T-cell (primary cell): Measurements from ENCODE around the gene MPZL1. TPM values are rescaled to one million over a fixed set of nuclear protein-coding genes. Genes with fewer than 3 reads are reported as not detected.
A peak's percentile ranks its signal among the peaks of the same experiment; 100 is the strongest.

Source experiments
- ATAC-seq, 4 experiments: fragments of 200-7000 bp in 3 of 4; fragments of 150-1000 bp in 1 of 4; cut with Tn5 transposase; replicated peaks in 1 of 4; 1 replicate in 3 of 4; 2 replicates in 1 of 4; pipeline ENCODE4 v1.10.0; 2021; ENCODE audit warnings: moderate library complexity in 3 of 4, mild to moderate bottlenecking in 2 of 4, moderate number of reproducible peaks in 1 of 4
- CTCF ChIA-PET, 2 donors: fragments of 300-600 bp; sonication (Branson Sonifier 250); formaldehyde crosslinking; loops; one replicate each; lab custom pipeline; 2022; ENCODE audit warnings: antibody characterized with exemption in 2 of 2; lab: Charles Lee
- POLR2A ChIA-PET, 2 donors: fragments of 300-600 bp; sonication (Branson Sonifier 250); formaldehyde crosslinking; loops; one replicate each; lab custom pipeline; 2022; ENCODE audit warnings: antibody characterized with exemption in 2 of 2; lab: Charles Lee
- DNase-seq, 35 experiments: peaks; one replicate each; pipeline versions ENCODE4 v3.0.0 to v3.0.0-alpha.2; 2013 to 2023
- H3K27ac ChIP-seq: one replicate; pipeline ENCODE4 v1.5.1; 2013; ENCODE audit warnings: low read length
- H3K27me3 ChIP-seq, 2 experiments: replicated peaks in 1 of 2; 1 replicate in 1 of 2; 2 replicates in 1 of 2; pipeline versions ENCODE4 v1.6.1 to v1.7.0; 2013; ENCODE audit warnings: low read length in 1 of 2, mixed read lengths in 1 of 2; ENCODE audit not compliant: control insufficient read depth in 2 of 2, insufficient read depth in 2 of 2; ENCODE audit errors: extremely low read depth in 1 of 2
- H3K36me3 ChIP-seq, 2 donors: 1 replicate in 1 of 2; 2 replicates in 1 of 2; pipeline versions ENCODE4 v1.6.1 to v1.7.0; 2013; ENCODE audit warnings: low read length in 1 of 2; ENCODE audit not compliant: control insufficient read depth in 2 of 2, insufficient read depth in 1 of 2; ENCODE audit errors: extremely low read depth in 1 of 2
- H3K4me1 ChIP-seq, 2 experiments: 1 replicate in 1 of 2; 2 replicates in 1 of 2; pipeline versions ENCODE4 v1.6.1 to v1.7.0; 2013; ENCODE audit warnings: low read length in 2 of 2, mixed read lengths in 1 of 2; ENCODE audit not compliant: insufficient read depth in 2 of 2, control insufficient read depth in 1 of 2; ENCODE audit errors: extremely low read depth in 1 of 2
- H3K4me3 ChIP-seq, 2 donors: 1 replicate in 1 of 2; 2 replicates in 1 of 2; pipeline versions ENCODE4 v1.5.1 to v1.7.0; 2013; ENCODE audit warnings: mild to moderate bottlenecking in 2 of 2, low read length in 1 of 2, moderate library complexity in 1 of 2; ENCODE audit not compliant: control insufficient read depth in 1 of 2; ENCODE audit errors: extremely low read depth in 1 of 2
- H3K9me3 ChIP-seq: 2 replicates; pipeline ENCODE4 v1.7.0; 2013
- H3K27ac Mint-ChIP-seq, 2 donors: one replicate each; pipeline ENCODE4 v1.8.0; 2020 to 2021; ENCODE audit warnings: mild to moderate bottlenecking in 2 of 2, mixed read lengths in 2 of 2
- H3K27me3 Mint-ChIP-seq, 2 donors: one replicate each; pipeline ENCODE4 v1.8.0; 2021 to 2022; ENCODE audit warnings: mixed read lengths in 2 of 2
- H3K36me3 Mint-ChIP-seq: one replicate; pipeline ENCODE4 v1.8.0; 2021; ENCODE audit warnings: mixed read lengths
- H3K4me1 Mint-ChIP-seq, 3 donors: one replicate each; pipeline ENCODE4 v1.8.0; 2020 to 2022; ENCODE audit warnings: mixed read lengths in 3 of 3, mild to moderate bottlenecking in 1 of 3
- H3K4me3 Mint-ChIP-seq, 3 donors: one replicate each; pipeline ENCODE4 v1.8.0; 2020 to 2022; ENCODE audit warnings: mild to moderate bottlenecking in 3 of 3, mixed read lengths in 3 of 3, moderate library complexity in 3 of 3
- H3K9me3 Mint-ChIP-seq, 3 donors: one replicate each; pipeline ENCODE4 v1.8.0; 2020 to 2022; ENCODE audit warnings: mixed read lengths in 3 of 3
- WGBS: methylation state at CpG from one replicate; pipeline ENCODE4 v1.1.5; 2013; ENCODE audit warnings: missing lambda C conversion rate; ENCODE audit not compliant: insufficient coverage; 5-methylcytosine and 5-hydroxymethylcytosine counted together
- total RNA-seq, 35 experiments: library from RNA in 6 of 35; stranded (reverse) in 6 of 35; fragments of 120-200 nt in 1 of 35; gene quantifications; one replicate each; pipeline versions ENCODE4 v1.2.1 to v1.2.4 and lab custom pipeline; 2013 to 2026

MPZL1 gene
- total RNA-seq, 5 donors from 2014 or later (not counting 1 experiment from before 2014, with no cell fraction given) = 5.1 to 9.9 (median 8.5) TPM

DNA sequence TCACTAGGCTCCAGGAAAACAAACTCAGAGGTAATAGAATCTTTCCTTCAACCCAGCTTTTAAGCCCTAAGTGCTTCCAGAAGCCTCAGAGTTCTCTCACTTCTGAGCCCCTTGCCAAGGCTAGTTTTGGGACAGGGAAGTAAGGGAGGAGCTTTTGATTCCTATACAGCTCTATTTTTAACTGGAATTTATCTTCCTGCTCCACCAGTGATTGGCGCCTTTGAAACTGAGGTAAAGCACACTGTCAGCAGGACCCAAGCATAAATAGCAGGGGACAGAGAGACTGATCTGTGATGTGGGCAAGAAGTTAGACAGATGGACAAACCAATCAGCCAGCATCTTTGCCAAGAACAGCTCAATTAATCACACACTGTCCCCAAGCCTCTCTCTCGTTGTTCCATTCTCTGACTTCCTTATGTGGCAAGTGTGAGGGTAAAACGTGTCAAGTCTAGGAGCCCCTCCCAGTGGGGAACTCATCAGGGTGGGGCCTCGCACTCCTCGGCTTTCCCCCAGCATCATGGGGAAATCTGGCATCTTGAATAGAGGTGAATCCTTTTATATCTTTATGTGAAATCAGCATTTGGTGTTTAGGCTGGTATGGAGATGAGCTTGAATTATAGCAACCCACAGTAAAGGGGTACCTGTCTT, 40.2 kb upstream of the MPZL1 start:
- H3K4me1 ChIP-seq = peaks cover 0 to 35% of the 10 kb centered on the region in 2 experiments
- H3K9me3 Mint-ChIP-seq = no peaks in the 10 kb centered on the region
- H3K4me3 ChIP-seq = no peak overlapping the region
- H3K4me1 Mint-ChIP-seq = peaks cover 12 to 17% (median 14%) of the 10 kb centered on the region in 3 donors
- no peak overlapping the region for H3K4me3 Mint-ChIP-seq
- H3K27ac ChIP-seq = peak overlapping the region; percentile 39
- peaks cover 8 to 89% of the 10 kb centered on the region in 2 donors for H3K36me3 ChIP-seq
- peaks cover 32% of the 10 kb centered on the region for H3K36me3 Mint-ChIP-seq
- no peaks in the 10 kb centered on the region for H3K27me3 Mint-ChIP-seq
- no CpG with 5 or more reads among the region's 5 CpGs for WGBS
- H3K27me3 ChIP-seq = no peaks in the 10 kb centered on the region
- H3K27ac Mint-ChIP-seq = peak overlapping the region; percentile 79 to 87
- DNase-seq = no peak
- ATAC-seq = no peak
- CTCF ChIA-PET = interaction anchor here (0.6 to 3.6 kb wide), 5 partner anchors 20 to 123 kb away, joined by 3 to 18 read pairs (median 5); no protein-coding TSS in a partner anchor
- POLR2A ChIA-PET = interaction anchor here in 1 of 2 donors (0.6 kb wide), 2 partner anchors 13 to 462 kb away, joined by 3 to 4 read pairs; no protein-coding TSS in a partner anchor
- no peaks in the 10 kb centered on the region for H3K9me3 ChIP-seq

DNA sequence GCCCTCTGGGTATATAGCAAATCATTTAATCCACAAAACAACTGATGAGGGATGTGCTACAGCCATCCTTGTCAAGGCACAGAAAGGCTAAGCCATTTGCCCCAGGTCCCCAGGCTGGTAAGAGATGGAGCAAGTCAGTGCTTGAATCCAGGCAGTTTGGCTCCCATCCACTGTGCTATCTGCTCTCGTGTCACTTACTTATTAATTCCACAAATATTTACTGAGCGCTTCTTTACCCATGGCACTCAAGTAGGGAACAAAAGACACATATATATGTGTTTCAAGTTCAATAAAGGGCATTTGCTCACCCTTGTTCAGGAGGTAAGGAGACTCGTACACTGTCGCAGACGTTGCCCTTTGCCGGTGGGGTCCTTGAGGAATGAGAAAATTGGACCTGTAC, 38.6 kb upstream of the MPZL1 start:
- H3K27me3 ChIP-seq = no peaks in the 10 kb centered on the region
- no peak for ATAC-seq
- H3K36me3 Mint-ChIP-seq = peaks cover 32% of the 10 kb centered on the region
- peak overlapping the region; percentile 5 for H3K27ac ChIP-seq
- no peaks in the 10 kb centered on the region for H3K9me3 Mint-ChIP-seq
- peaks cover 5 to 93% of the 10 kb centered on the region in 2 donors for H3K36me3 ChIP-seq
- DNase-seq = no peak
- H3K4me1 ChIP-seq = peaks cover 0 to 32% of the 10 kb centered on the region in 2 experiments
- H3K27ac Mint-ChIP-seq = peak overlapping the region; percentile 68 to 70
- H3K4me3 Mint-ChIP-seq = no peak overlapping the region
- POLR2A ChIA-PET = no interaction called here
- H3K4me3 ChIP-seq = no peak overlapping the region
- H3K9me3 ChIP-seq = no peaks in the 10 kb centered on the region
- WGBS = 100% methylated on average over 4 of the region's 6 CpGs
- peaks cover 19 to 30% (median 26%) of the 10 kb centered on the region in 3 donors for H3K4me1 Mint-ChIP-seq
- no peaks in the 10 kb centered on the region for H3K27me3 Mint-ChIP-seq
- CTCF ChIA-PET = no interaction called here

DNA sequence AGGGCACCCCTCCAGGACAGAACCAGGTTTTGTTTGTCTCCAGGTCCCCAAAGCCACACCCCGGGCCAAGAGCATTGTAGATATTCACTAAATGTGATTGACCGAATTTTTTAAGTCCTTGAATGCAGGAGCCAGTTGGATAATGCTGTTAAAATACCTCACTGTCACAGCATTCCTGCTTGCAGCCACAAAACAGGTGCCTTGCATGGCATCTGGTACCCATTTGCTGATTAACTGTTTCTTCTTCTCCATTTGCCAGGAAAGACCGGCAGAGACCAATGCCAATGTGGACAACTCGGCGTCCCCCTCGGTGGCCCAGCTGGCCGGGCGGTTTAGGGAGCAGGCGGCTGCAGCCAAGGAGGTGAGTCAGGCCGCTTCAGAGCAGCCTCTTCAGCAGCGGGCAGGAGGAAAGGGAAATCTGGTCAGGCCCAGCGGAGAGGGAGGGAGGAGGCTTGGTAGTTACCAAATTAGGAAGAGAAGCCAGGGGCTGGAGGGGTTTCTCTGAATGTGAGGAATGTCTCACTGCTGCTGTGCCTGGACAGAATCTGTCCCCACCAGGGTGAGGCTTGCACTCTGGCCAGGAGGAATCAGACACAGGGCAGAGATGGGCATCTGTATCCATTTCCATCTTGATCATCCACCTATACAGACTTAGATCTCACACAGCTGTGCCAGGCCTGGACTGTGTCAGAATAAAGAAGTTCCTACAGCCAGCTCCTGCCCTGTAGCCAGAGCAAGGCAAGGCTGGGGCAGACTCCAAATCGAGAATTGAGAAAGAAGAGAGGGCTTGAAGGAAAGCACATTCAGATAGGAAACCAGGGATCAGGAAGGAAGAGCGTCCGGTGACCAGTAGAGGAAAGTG, 37.9 kb upstream of the MPZL1 start:
- Mint-ChIP-seq H3K27me3 (no peaks in the 10 kb centered on the region), H3K36me3 (peaks cover 37% of the 10 kb centered on the region), H3K27ac (peak overlapping the region; percentile 13 to 70), H3K9me3 (no peaks in the 10 kb centered on the region), H3K4me1 (peaks cover 19 to 35% (median 26%) of the 10 kb centered on the region in 3 donors), H3K4me3 (no peak overlapping the region)
- Histone ChIP-seq H3K4me1 (peaks cover 0 to 28% of the 10 kb centered on the region in 2 experiments), H3K27ac (no peak overlapping the region), H3K27me3 (no peaks in the 10 kb centered on the region), H3K4me3 (no peak overlapping the region), H3K9me3 (no peaks in the 10 kb centered on the region), H3K36me3 (peaks cover 6 to 93% of the 10 kb centered on the region in 2 donors)
- CTCF ChIA-PET = interaction anchor here in 1 of 2 donors (1.2 kb wide), 1 partner anchor 83 kb away, joined by 4 read pairs; no protein-coding TSS in a partner anchor
- DNase-seq = no peak
- 94% methylated on average over 14 of the region's 15 CpGs for WGBS
- POLR2A ChIA-PET = no interaction called here
- ATAC-seq = no peak

DNA sequence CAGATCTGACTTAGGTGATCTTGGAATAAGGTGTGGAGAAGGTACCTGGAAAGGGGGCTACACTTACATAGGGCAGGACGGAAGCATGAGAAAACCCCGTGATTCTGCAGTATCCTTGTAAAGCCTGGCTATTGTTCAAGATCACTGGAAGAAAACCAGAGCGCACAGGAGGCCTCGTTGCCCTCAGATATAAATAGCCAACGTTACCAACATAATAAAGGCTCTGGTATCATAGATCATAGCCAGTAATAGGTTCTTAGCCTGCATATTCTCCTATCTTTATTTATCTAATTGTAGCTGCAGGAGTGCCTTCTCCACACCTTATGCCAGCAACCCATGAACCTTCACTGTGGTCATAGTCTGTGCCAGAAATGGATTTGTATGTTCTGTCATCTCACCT, 35.9 kb upstream of the MPZL1 start:
- Histone ChIP-seq H3K27me3 (no peaks in the 10 kb centered on the region), H3K27ac (peak overlapping the region; percentile 21), H3K4me3 (no peak overlapping the region), H3K4me1 (peaks cover 0 to 13% of the 10 kb centered on the region in 2 experiments), H3K9me3 (no peaks in the 10 kb centered on the region), H3K36me3 (peaks cover 10 to 89% of the 10 kb centered on the region in 2 donors)
- DNase-seq (no peak), ATAC-seq (no peak)
- WGBS = 78% methylated on average over 4 of the region's 5 CpGs
- Mint-ChIP-seq H3K4me1 (peaks cover 19 to 37% (median 26%) of the 10 kb centered on the region in 3 donors), H3K36me3 (peaks cover 50% of the 10 kb centered on the region), H3K27ac (peak overlapping the region; percentile 25 to 59), H3K9me3 (no peaks in the 10 kb centered on the region), H3K27me3 (no peaks in the 10 kb centered on the region), H3K4me3 (no peak overlapping the region)
- CTCF ChIA-PET = interaction anchor here in 1 of 2 donors (3.4 kb wide), 1 partner anchor 85 kb away, joined by 83 read pairs; no protein-coding TSS in a partner anchor
- POLR2A ChIA-PET = no interaction called here

DNA sequence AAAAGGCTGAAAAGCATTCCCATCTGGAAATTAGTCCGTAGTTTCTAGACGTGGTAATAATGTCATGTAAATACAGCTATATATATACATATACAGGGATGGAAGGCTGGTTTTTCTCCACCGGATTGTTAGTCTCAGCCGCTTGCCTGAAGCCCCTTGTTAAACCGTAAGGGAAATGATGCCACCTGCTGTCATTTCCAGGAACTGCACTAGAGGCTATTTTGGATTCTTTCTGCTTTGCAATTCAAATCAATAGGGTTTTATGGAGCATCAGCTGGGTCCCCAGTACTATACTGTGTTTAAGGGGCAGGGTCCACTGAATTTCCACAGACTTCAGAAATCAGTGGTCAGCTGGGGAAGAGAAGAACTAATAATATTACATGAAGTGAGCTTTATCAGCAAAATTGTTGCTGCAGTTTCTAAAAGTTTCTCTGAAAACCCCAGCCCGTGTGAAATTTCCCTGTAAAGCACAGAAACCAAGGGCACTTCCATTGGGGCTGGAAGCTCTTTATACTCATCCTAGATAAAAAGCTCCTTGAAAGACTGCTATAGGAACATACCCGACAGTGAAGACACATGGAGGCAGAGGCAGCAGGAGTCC, 33.8 kb upstream of the MPZL1 start:
- H3K9me3 Mint-ChIP-seq = no peaks in the 10 kb centered on the region
- CTCF ChIA-PET = interaction anchor here (0.5 to 3.4 kb wide), 30 partner anchors 11 to 625 kb away, joined by 3 to 83 read pairs (median 5); partner anchors contain the start of gene CREG1 (in 2 of the 2)
- Histone ChIP-seq H3K36me3 (peaks cover 16 to 92% of the 10 kb centered on the region in 2 donors), H3K4me1 (peaks cover 0 to 6% of the 10 kb centered on the region in 2 experiments), H3K9me3 (no peaks in the 10 kb centered on the region), H3K27me3 (no peaks in the 10 kb centered on the region), H3K4me3 (no peak overlapping the region), H3K27ac (no peak overlapping the region)
- DNase-seq = peak; percentile 8 to 88 (median 67)
- H3K27me3 Mint-ChIP-seq = no peaks in the 10 kb centered on the region
- H3K4me1 Mint-ChIP-seq = peaks cover 15 to 31% (median 19%) of the 10 kb centered on the region in 3 donors
- H3K4me3 Mint-ChIP-seq = no peak overlapping the region
- H3K27ac Mint-ChIP-seq = peak overlapping the region; percentile 31 to 66
- WGBS = 33% methylated on average over 1 of the region's 7 CpGs
- ATAC-seq = peak; percentile 73 to 83 (median 78)
- H3K36me3 Mint-ChIP-seq = peaks cover 56% of the 10 kb centered on the region
- POLR2A ChIA-PET = interaction anchor here in 1 of 2 donors (0.6 to 1.0 kb wide), 2 partner anchors 59 to 86 kb away, joined by 3 to 7 read pairs; no protein-coding TSS in a partner anchor
